Endothelial cell of umbilical vein (primary cell): ENCODE data around the gene FGFR1OP2. TPM values are rescaled to one million over a fixed set of nuclear protein-coding genes. Genes with fewer than 3 reads are reported as not detected.

Source experiments
- BruUV-seq: library from RNA; stranded (reverse); fragments of 400-500 nt; replicated peaks from 2 replicates; lab custom pipeline; 2021; lab: Mats Ljungman, UMichigan
- CTCF ChIA-PET: fragments of 300-600, 350-600 bp; sonication (Branson Sonifier 250); formaldehyde crosslinking; loops from one replicate; lab custom pipeline; 2021; ENCODE audit warnings: antibody characterized with exemption, inconsistent platforms; lab: Charles Lee
- POLR2A ChIA-PET: fragments of 300-600, 350-600 bp; sonication (Branson Sonifier 250); formaldehyde crosslinking; loops from one replicate; lab custom pipeline; 2021; ENCODE audit warnings: antibody characterized with exemption, inconsistent platforms; lab: Charles Lee
- DNase-seq: peaks from one replicate; pipeline ENCODE4 v3.0.0-alpha.2; 2011; ENCODE audit warnings: low read depth, low spot score
- FAIRE-seq: peaks from 2 replicates; lab custom pipeline; 2011; peaks lifted over from hg19 to GRCh38; lab: Jason Lieb, UNC
- H2AFZ ChIP-seq: 2 replicates; pipeline ENCODE4 v1.6.0; 2012; ENCODE audit warnings: low read depth, low read length, control low read depth, inconsistent platforms
- H3K27ac ChIP-seq: 2 replicates; pipeline ENCODE4 v1.5.1; 2011; ENCODE audit warnings: low read depth, mild to moderate bottlenecking, control low read depth, low read length, moderate library complexity; ENCODE audit not compliant: insufficient read depth
- H3K27me3 ChIP-seq, 2 experiments: 2 replicates each; pipeline versions ENCODE4 v1.6.0 to v1.6.1; 2011; ENCODE audit warnings: low read length in 2 of 2, mixed read lengths in 1 of 2; ENCODE audit not compliant: control insufficient read depth in 2 of 2, insufficient read depth in 2 of 2
- H3K36me3 ChIP-seq, 2 experiments: 2 replicates in 1 of 2; 3 replicates in 1 of 2; pipeline ENCODE4 v1.5.1; 2011; ENCODE audit warnings: low read length in 2 of 2, mild to moderate bottlenecking in 1 of 2, moderate library complexity in 1 of 2; ENCODE audit not compliant: control insufficient read depth in 2 of 2, insufficient read depth in 2 of 2; ENCODE audit errors: extremely low read depth in 1 of 2
- H3K4me1 ChIP-seq: 3 replicates; pipeline ENCODE4 v1.5.1; 2011; ENCODE audit warnings: mild to moderate bottlenecking, low read length; ENCODE audit not compliant: control insufficient read depth, insufficient read depth; ENCODE audit errors: extremely low read depth
- H3K4me2 ChIP-seq: 2 replicates; pipeline ENCODE4 v1.6.1; 2011; ENCODE audit warnings: low read length, control low read depth, mixed read lengths; ENCODE audit not compliant: insufficient read depth
- H3K4me3 ChIP-seq, 3 experiments: fragments of 200-600 bp in 1 of 3; sonication (generic), shearing (Covaris generic) in 1 of 3; replicated peaks in 1 of 3; 2 replicates each; pipeline ENCODE4 v1.5.1; 2011 to 2016; ENCODE audit warnings: control low read depth in 3 of 3, low read length in 3 of 3, mild to moderate bottlenecking in 2 of 3, inconsistent platforms in 1 of 3, low read depth in 1 of 3, moderate library complexity in 1 of 3; ENCODE audit not compliant: insufficient read depth in 1 of 3
- H3K79me2 ChIP-seq: 2 replicates; pipeline ENCODE4 v1.6.0; 2012; ENCODE audit warnings: low read length, inconsistent platforms; ENCODE audit not compliant: control insufficient read depth, insufficient read depth
- H3K9ac ChIP-seq: replicated peaks from 2 replicates; pipeline ENCODE3; 2011; ENCODE audit warnings: low read length, control low read depth; ENCODE audit not compliant: insufficient read depth; ENCODE audit errors: extremely low read depth
- H3K9me1 ChIP-seq: replicated peaks from 3 replicates; pipeline ENCODE4 v1.6.0; 2011; ENCODE audit warnings: mild to moderate bottlenecking, low read length; ENCODE audit not compliant: control insufficient read depth, insufficient read depth; ENCODE audit errors: extremely low read depth
- H3K9me3 ChIP-seq: replicated peaks from 2 replicates; pipeline ENCODE4 v1.5.1; 2012; ENCODE audit warnings: low read length, inconsistent platforms; ENCODE audit not compliant: control insufficient read depth, insufficient read depth
- H4K20me1 ChIP-seq: replicated peaks from 2 replicates; pipeline ENCODE3; 2011; ENCODE audit warnings: mild to moderate bottlenecking, low read length; ENCODE audit not compliant: control insufficient read depth, insufficient read depth; ENCODE audit errors: extremely low read depth
- EZH2 ChIP-seq: IDR thresholded peaks from 2 replicates; pipeline ENCODE4 v1.6.1; 2012; ENCODE audit warnings: borderline replicate concordance, low read depth, mild to moderate bottlenecking, moderate library complexity, low read length, inconsistent platforms; ENCODE audit not compliant: severe bottlenecking
- FOS ChIP-seq: IDR thresholded peaks from 2 replicates; pipeline ENCODE4 v1.6.1; 2011; ENCODE audit warnings: mild to moderate bottlenecking, low read length, moderate library complexity, borderline replicate concordance; ENCODE audit not compliant: insufficient read depth
- GATA2 ChIP-seq: IDR thresholded peaks from 2 replicates; pipeline ENCODE4 v1.7.0; 2011; ENCODE audit warnings: low read depth, mild to moderate bottlenecking, moderate library complexity, mixed read lengths, low read length; ENCODE audit not compliant: insufficient read length, insufficient read depth
- JUN ChIP-seq: IDR thresholded peaks from 2 replicates; pipeline ENCODE4 v1.6.1; 2011; ENCODE audit warnings: borderline replicate concordance, low read depth; ENCODE audit not compliant: insufficient read length, insufficient read depth
- MYC ChIP-seq: IDR thresholded peaks from one replicate; pipeline ENCODE4 v1.6.1; 2011; ENCODE audit warnings: mild to moderate bottlenecking, low read depth, low read length
- POLR2A ChIP-seq: IDR thresholded peaks from 2 replicates; pipeline ENCODE4 v1.6.1; 2012; ENCODE audit warnings: low read depth, mild to moderate bottlenecking, control low read depth, low read length
- POLR2AphosphoS5 ChIP-seq: IDR thresholded peaks from 2 replicates; pipeline ENCODE4 v1.6.1; 2012; ENCODE audit warnings: low read depth, mild to moderate bottlenecking, control low read depth, low read length, moderate library complexity; ENCODE audit not compliant: insufficient read depth
- dilution Hi-C: fragments of 300-500 bp; cut with MboI; formaldehyde crosslinking; loops from one replicate; pipeline ENCODE4 v1.15.0; 2019; ENCODE audit warnings: low sequenced_read_pairs; ENCODE audit not compliant: extremely low pct_ligation_motif_present
- intact Hi-C: fragments of 100-400 bp; cut with micrococcal nuclease; formaldehyde crosslinking; loops from one replicate; pipeline ENCODE4 v1.10.0; 2022
- polyA plus RNA-seq, 4 experiments: library from polyadenylated mRNA; depleted of rRNA in 3 of 4; stranded (reverse) in 3 of 4; unstranded in 1 of 4; fragments of >200 nt; gene quantifications; 2 replicates each; pipeline versions ENCODE4 v1.2.1 to v1.2.3, GENCODE V29; 2011 to 2012; ENCODE audit warnings: missing spikeins in 1 of 4
- total RNA-seq: library from RNA; stranded (reverse); gene quantifications from 2 replicates; pipeline ENCODE4 v1.2.3, GENCODE V29; 2021
- TF ChIP-seq, protein P1 (sequence below), 2 donors: IDR thresholded peaks; 1 replicate in 1 of 2; 2 replicates in 1 of 2; pipeline ENCODE4 v1.5.1; 2011; ENCODE audit warnings: low read length in 2 of 2, mild to moderate bottlenecking in 2 of 2, moderate library complexity in 2 of 2, control low read depth in 1 of 2, inconsistent platforms in 1 of 2, low read depth in 1 of 2; ENCODE audit not compliant: insufficient read depth in 1 of 2; ENCODE audit errors: extremely low read depth in 1 of 2
- TF ChIP-seq, protein P2 (sequence below): IDR thresholded peaks from 2 replicates; pipeline ENCODE4 v1.6.1; 2011; ENCODE audit not compliant: insufficient read depth, insufficient read length

Gene FGFR1OP2
- total and polyA plus RNA-seq, 2 donors (not counting 3 experiments of a cell fraction or from before 2014, with no cell fraction given), result 22.7 to 49.3 TPM

DNA sequence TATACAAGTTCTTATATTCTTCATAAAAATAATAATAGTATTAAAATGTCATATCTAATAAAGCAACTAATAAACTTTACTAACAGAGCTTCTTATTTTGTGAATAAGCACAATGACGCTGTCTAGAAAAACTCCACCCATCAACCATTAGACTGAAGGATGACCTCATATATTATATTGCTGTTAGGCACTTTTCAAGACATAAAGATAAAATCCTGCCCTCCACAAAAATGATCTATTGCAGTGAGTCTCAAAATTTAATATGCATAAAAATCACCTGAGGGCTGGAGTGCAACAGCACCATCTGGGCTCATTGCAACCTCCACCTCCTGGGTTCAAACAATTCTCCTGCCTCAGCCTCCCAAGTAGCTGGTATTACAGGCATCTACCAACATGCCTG lies 55.8 kb downstream of the FGFR1OP2 start:
- no peak overlapping the region for H3K27ac ChIP-seq
- no peaks in the 10 kb centered on the region for H3K9me3 ChIP-seq
- ChIA-PET POLR2A (no interaction called here), CTCF (interaction anchor here (1.5 kb wide), 1 partner anchor 12 kb away, joined by 3 read pairs; no protein-coding TSS in a partner anchor)
- intact Hi-C loops (no loop called here), dilution Hi-C loops (no loop called here)
- no TSS peak for BruUV-seq
- H3K9me1 ChIP-seq, result no peaks in the 10 kb centered on the region
- H3K9ac ChIP-seq, result no peak overlapping the region
- no peaks in the 10 kb centered on the region for H4K20me1 ChIP-seq
- H3K36me3 ChIP-seq, result peaks cover 4 to 5% of the 10 kb centered on the region in 2 experiments
- no peaks in the 10 kb centered on the region for H3K27me3 ChIP-seq
- no peak for TF ChIP-seq FOS
- TF ChIP-seq MYC, result no peak
- no peak for TF ChIP-seq POLR2AphosphoS5
- no peak for TF ChIP-seq EZH2
- no peak for TF ChIP-seq POLR2A
- no peak for TF ChIP-seq GATA2
- TF ChIP-seq, protein P1, sequence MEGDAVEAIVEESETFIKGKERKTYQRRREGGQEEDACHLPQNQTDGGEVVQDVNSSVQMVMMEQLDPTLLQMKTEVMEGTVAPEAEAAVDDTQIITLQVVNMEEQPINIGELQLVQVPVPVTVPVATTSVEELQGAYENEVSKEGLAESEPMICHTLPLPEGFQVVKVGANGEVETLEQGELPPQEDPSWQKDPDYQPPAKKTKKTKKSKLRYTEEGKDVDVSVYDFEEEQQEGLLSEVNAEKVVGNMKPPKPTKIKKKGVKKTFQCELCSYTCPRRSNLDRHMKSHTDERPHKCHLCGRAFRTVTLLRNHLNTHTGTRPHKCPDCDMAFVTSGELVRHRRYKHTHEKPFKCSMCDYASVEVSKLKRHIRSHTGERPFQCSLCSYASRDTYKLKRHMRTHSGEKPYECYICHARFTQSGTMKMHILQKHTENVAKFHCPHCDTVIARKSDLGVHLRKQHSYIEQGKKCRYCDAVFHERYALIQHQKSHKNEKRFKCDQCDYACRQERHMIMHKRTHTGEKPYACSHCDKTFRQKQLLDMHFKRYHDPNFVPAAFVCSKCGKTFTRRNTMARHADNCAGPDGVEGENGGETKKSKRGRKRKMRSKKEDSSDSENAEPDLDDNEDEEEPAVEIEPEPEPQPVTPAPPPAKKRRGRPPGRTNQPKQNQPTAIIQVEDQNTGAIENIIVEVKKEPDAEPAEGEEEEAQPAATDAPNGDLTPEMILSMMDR (IDR thresholded peaks at IDR 0.05; ENCODE audit: extremely low read depth in 1 of 2, insufficient read depth in 1 of 2, low read depth in 1 of 2, low read length in 2 of 2), result no peak
- TF ChIP-seq, protein P2, sequence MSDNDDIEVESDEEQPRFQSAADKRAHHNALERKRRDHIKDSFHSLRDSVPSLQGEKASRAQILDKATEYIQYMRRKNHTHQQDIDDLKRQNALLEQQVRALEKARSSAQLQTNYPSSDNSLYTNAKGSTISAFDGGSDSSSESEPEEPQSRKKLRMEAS, result no peak
- TF ChIP-seq JUN, result no peak
- H3K4me3 ChIP-seq, result no peak overlapping the region
- DNase-seq (no peak), FAIRE-seq (no peak)
- no peak overlapping the region for H3K4me2 ChIP-seq
- no peak overlapping the region for H2AFZ ChIP-seq
- no peaks in the 10 kb centered on the region for H3K4me1 ChIP-seq
- H3K79me2 ChIP-seq, result no peaks in the 10 kb centered on the region
